Uterus (tissue), 4 donors: Measurements from ENCODE around the gene ARL8A. TPM values are rescaled to one million over a fixed set of nuclear protein-coding genes. Genes with fewer than 3 reads are reported as not detected.
"Not testable (repeated sequence)": the region's sequence is repeated elsewhere in the genome, so short reads cannot be mapped to it uniquely, and the experiment has no call there.

Experiments used
- DNase-seq, 2 donors: peaks; one replicate each; pipeline ENCODE4 v3.0.0-alpha.2; 2019 to 2020
- H3K27ac ChIP-seq, 2 donors: fragments of 200-600 bp; sonication (generic); 1 replicate in 1 of 2; 2 replicates in 1 of 2; pipeline ENCODE4 v1.5.1; 2016 to 2018
- H3K27me3 ChIP-seq, 2 donors: fragments of 200-600 bp; sonication (generic); one replicate each; pipeline ENCODE4 v1.5.1; 2018 to 2019; ENCODE audit warnings: control low read depth in 1 of 2
- H3K36me3 ChIP-seq, 2 donors: fragments of 200-600 bp; sonication (generic); one replicate each; pipeline ENCODE4 v1.5.1; 2019; ENCODE audit warnings: control low read depth in 1 of 2
- H3K4me1 ChIP-seq, 2 donors: fragments of 200-600 bp; sonication (generic); one replicate each; pipeline ENCODE4 v1.5.1; 2018 to 2019; ENCODE audit warnings: control low read depth in 1 of 2
- H3K4me3 ChIP-seq, 2 donors: fragments of 200-600 bp; sonication (generic); 1 replicate in 1 of 2; 2 replicates in 1 of 2; pipeline ENCODE4 v1.5.1; 2018 to 2019; ENCODE audit warnings: mild to moderate bottlenecking in 1 of 2
- H3K9me3 ChIP-seq, 2 donors: fragments of 200-600 bp; sonication (generic); one replicate each; pipeline ENCODE4 v1.5.1; 2019; ENCODE audit warnings: control low read depth in 1 of 2
- CTCF ChIP-seq, 4 experiments: fragments of 200-600 bp in 2 of 4; fragments of 450-650 bp in 2 of 4; sonication (generic) in 2 of 4; IDR thresholded peaks; one replicate each; pipeline ENCODE4 v1.5.1; 2016 to 2019; ENCODE audit warnings: antibody characterized with exemption in 4 of 4, mild to moderate bottlenecking in 2 of 4, moderate library complexity in 1 of 4
- POLR2A ChIP-seq, 2 donors: fragments of 450-650 bp; IDR thresholded peaks; one replicate each; pipeline ENCODE4 v1.6.1; 2016; ENCODE audit warnings: antibody characterized with exemption in 2 of 2, mild to moderate bottlenecking in 1 of 2, moderate library complexity in 1 of 2
- intact Hi-C: fragments of 100-400 bp; cut with DNase I; formaldehyde crosslinking; loops from one replicate; pipeline ENCODE4 v1.15.1; 2023; ENCODE audit warnings: low total_unique reads
- total RNA-seq, 4 donors: library from RNA; depleted of rRNA in 3 of 4; stranded (reverse); fragments of >200 nt in 3 of 4; gene quantifications; one replicate each; pipeline versions ENCODE4 v1.1.0 to v1.2.4, GENCODE V29; 2014 to 2023
- donor health status: DM: yes; HTN: yes; CAD: no.

The ARL8A gene
- total RNA-seq, 4 donors from 2014 or later, result 4.6 to 86.2 (median 18.7) TPM

DNA sequence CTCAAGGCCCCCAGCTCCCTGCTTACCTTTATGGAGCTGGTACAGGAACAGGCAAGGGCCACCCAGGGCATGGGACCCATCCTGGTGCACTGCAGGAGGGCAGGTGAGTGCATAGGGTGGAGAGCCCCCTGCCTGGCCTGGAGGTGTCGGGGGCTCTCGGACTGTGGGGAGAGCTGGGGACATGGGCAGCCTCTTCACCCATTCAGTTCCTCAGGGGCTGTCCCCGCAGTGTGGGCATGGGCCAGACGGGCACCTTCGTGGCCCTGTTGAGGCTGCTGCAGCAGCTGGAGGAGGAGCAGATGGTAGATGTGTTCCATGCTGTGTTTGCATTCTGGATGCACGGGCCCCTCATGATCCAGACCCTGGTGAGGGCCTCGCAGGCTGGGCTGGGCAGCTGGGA is 41.8 kb upstream of the ARL8A start:
- H3K36me3 ChIP-seq, result no peaks in the 10 kb centered on the region
- intact Hi-C loops, result loop anchor here (5.0 kb wide), 1 partner anchor 531 kb away; no protein-coding TSS in a partner anchor

GRCh38 chr1:202184750-202185460 is 40.4 kb upstream of the ARL8A start:
- intact Hi-C loops, result loop anchor here (5.0 kb wide), 1 partner anchor 532 kb away; no protein-coding TSS in a partner anchor
- no peak overlapping the region for H3K27ac ChIP-seq
- no peaks in the 10 kb centered on the region for H3K9me3 ChIP-seq
- H3K36me3 ChIP-seq, result no peaks in the 10 kb centered on the region
- no peak overlapping the region for H3K4me3 ChIP-seq
- peak; percentile 57 to 62 for DNase-seq
- no peaks in the 10 kb centered on the region for H3K4me1 ChIP-seq
- no peaks in the 10 kb centered on the region for H3K27me3 ChIP-seq
- TF ChIP-seq CTCF (IDR thresholded peaks at IDR 0.05), result peak; percentile 51 to 64 (median 56)
- no peak for TF ChIP-seq POLR2A (IDR thresholded peaks at IDR 0.05)

More for the DNA sequence above, 41.8 kb upstream of the ARL8A start:
- Histone ChIP-seq H3K4me1 (no peaks in the 10 kb centered on the region), H3K27ac (no peak overlapping the region), H3K9me3 (no peaks in the 10 kb centered on the region), H3K27me3 (no peaks in the 10 kb centered on the region), H3K4me3 (no peak overlapping the region)
- DNase-seq, result no peak
- TF ChIP-seq POLR2A (IDR thresholded peaks at IDR 0.05), result no peak
- TF ChIP-seq CTCF (IDR thresholded peaks at IDR 0.05), result no peak

GRCh38 chr1:202182040-202182877 is 37.7 kb upstream of the ARL8A start:
- no peak overlapping the region for H3K27ac ChIP-seq

GRCh38 chr1:202181586-202181985 is 37.0 kb upstream of the ARL8A start:
- Histone ChIP-seq H3K36me3 (no peaks in the 10 kb centered on the region), H3K4me1 (no peaks in the 10 kb centered on the region), H3K27me3 (no peaks in the 10 kb centered on the region), H3K4me3 (no peak overlapping the region), H3K27ac (no peak overlapping the region), H3K9me3 (no peaks in the 10 kb centered on the region)
- TF ChIP-seq POLR2A (IDR thresholded peaks at IDR 0.05) (no peak), CTCF (IDR thresholded peaks at IDR 0.05) (no peak)
- intact Hi-C loops, result no loop called here
- no peak for DNase-seq

More at GRCh38 chr1:202182040-202182877, 37.7 kb upstream of the ARL8A start:
- no peak overlapping the region for H3K4me3 ChIP-seq
- H3K4me1 ChIP-seq, result no peaks in the 10 kb centered on the region
- H3K36me3 ChIP-seq, result no peaks in the 10 kb centered on the region
- no peak for TF ChIP-seq CTCF (IDR thresholded peaks at IDR 0.05)
- TF ChIP-seq POLR2A (IDR thresholded peaks at IDR 0.05), result no peak
- intact Hi-C loops, result no loop called here
- no peaks in the 10 kb centered on the region for H3K27me3 ChIP-seq
- DNase-seq, result no peak
- no peaks in the 10 kb centered on the region for H3K9me3 ChIP-seq

DNA sequence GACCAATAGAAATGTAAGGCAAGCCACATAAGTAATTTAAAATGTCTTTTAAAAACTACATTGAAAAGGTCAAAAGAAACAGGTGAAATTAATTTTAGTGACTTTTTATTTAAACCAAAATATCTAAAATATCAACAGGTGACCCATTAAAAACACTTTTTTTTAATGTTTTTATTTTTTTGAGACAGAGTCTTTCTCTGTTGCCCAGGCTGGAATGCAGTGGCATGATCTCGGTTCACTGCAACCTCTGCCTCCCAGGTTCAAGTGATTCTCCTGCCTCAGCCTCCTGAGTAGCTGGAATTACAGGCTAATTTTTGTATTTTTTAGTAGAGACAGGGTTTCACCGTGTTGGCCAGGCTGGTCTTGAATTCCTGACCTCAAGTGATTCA is 36.2 kb upstream of the ARL8A start:
- H3K27ac ChIP-seq, H3K9me3 ChIP-seq, intact Hi-C loops, DNase-seq, H3K4me1 ChIP-seq, H3K27me3 ChIP-seq, H3K36me3 ChIP-seq, H3K4me3 ChIP-seq: not testable (repeated sequence)
